Measurements from ENCODE around the gene PTGER2.

- TF ChIP-seq TCF7L2 (IDR thresholded peaks at IDR 0.05; ENCODE audit: low read depth, low read length): no peak
- TF ChIP-seq CTCF (IDR thresholded peaks at IDR 0.05): no peak
- TF ChIP-seq POLR2AphosphoS5 (IDR thresholded peaks at IDR 0.05; ENCODE audit: low read depth, low read length): no peak
- no peak for TF ChIP-seq REST (IDR thresholded peaks at IDR 0.05; ENCODE audit: insufficient read depth in 1 of 2, low read depth in 2 of 2, low read length in 1 of 2)
- no peak for TF ChIP-seq SIN3A (IDR thresholded peaks at IDR 0.05; ENCODE audit: borderline replicate concordance, insufficient read depth, low read depth, low read length)
These were observed 51.0 kb downstream of the PTGER2 start for GRCh38 chr14:52365071-52365470.
